GM21529 (cell line): ENCODE data around the gene IGSF1.

Source experiments
- ATAC-seq: cut with Tn5 transposase; IDR thresholded peaks from one replicate; pipeline ENCODE4 v1.9.1; 2021; ENCODE audit not compliant: unreplicated experiment

The IGSF1 gene, protein sequence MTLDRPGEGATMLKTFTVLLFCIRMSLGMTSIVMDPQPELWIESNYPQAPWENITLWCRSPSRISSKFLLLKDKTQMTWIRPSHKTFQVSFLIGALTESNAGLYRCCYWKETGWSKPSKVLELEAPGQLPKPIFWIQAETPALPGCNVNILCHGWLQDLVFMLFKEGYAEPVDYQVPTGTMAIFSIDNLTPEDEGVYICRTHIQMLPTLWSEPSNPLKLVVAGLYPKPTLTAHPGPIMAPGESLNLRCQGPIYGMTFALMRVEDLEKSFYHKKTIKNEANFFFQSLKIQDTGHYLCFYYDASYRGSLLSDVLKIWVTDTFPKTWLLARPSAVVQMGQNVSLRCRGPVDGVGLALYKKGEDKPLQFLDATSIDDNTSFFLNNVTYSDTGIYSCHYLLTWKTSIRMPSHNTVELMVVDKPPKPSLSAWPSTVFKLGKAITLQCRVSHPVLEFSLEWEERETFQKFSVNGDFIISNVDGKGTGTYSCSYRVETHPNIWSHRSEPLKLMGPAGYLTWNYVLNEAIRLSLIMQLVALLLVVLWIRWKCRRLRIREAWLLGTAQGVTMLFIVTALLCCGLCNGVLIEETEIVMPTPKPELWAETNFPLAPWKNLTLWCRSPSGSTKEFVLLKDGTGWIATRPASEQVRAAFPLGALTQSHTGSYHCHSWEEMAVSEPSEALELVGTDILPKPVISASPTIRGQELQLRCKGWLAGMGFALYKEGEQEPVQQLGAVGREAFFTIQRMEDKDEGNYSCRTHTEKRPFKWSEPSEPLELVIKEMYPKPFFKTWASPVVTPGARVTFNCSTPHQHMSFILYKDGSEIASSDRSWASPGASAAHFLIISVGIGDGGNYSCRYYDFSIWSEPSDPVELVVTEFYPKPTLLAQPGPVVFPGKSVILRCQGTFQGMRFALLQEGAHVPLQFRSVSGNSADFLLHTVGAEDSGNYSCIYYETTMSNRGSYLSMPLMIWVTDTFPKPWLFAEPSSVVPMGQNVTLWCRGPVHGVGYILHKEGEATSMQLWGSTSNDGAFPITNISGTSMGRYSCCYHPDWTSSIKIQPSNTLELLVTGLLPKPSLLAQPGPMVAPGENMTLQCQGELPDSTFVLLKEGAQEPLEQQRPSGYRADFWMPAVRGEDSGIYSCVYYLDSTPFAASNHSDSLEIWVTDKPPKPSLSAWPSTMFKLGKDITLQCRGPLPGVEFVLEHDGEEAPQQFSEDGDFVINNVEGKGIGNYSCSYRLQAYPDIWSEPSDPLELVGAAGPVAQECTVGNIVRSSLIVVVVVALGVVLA (N-terminal part only)

DNA sequence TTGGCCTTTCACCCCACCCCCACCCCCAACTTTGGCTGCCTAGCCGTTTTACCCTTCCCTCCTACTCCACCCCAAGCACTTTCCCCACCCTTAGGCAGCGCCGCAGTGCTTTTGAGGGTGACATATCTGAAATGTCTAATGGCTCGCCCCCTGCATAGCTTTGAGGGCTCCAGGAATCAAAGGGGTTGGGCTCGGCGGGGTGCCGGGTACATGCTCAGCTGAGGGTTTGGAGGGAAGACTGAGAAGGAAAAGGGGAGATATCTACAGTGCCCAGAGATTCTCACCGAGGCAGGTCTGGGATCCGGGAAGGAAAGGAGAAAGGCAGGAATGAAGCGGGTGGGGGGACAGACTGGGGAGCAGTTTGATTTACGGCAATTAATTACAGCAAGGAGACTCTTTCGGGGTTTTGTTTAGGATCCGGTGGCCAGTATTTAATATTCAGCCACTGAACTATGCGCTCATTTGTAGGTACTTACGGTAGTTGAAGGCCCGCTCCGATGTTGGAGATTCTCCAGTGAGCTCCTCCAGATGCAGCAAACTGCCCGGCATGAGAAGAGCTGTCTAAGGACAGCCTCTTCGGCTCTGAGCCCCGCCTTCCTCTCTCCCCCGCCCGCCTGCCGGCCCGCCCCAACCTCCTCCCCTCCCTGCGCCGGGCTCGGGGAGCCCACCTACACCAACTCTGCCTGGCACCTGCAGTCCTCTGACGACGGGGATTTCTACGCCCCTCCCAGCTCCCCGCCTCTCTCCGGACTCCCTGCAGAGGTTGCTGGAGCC, at the start of gene IGSF1:
TSS of gene IGSF1 (minus strand) at position 569 of the 774 bp plus-strand sequence. CDS start 2,632 bp downstream, outside the sequence.
- ATAC-seq: no peak

DNA sequence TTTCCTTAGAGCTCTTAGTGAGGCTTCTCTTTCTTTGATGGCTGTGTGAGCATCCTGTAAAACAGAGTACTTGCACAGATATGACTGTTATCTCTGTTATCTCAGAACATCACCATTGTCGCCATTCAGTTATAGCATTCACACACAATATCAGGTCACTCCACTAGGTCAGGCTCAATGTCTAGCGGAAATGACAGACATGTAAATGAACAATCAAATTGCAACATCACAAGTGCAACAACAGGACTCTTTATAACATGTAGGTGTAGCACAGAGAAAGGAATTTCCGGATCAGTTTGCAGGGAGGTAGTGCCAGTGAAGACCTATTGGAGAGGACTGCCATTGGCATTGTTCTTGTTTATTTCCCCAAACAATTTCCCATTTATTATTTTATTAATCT, 43.2 kb upstream of the IGSF1 start:
- ATAC-seq: no peak

DNA sequence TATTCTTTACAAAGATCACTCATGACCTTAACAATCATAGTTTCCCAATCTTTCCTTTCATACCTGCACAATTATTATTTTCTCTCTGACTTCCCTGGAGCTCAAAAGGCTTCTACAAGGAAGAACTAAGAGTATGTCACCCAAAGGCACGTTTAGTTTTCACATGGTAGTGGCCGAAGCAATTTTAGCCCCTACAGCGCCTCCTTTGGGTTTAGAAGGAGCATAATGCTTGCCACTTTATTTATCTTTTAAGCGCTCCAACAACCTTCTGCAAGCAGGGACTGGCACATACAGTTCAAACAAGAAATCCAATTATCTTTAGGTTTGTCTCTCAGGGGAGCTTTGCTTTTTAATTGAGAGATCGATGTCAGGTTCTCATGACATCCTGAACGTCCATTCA, 42.0 kb upstream of the IGSF1 start:
- no peak for ATAC-seq

DNA sequence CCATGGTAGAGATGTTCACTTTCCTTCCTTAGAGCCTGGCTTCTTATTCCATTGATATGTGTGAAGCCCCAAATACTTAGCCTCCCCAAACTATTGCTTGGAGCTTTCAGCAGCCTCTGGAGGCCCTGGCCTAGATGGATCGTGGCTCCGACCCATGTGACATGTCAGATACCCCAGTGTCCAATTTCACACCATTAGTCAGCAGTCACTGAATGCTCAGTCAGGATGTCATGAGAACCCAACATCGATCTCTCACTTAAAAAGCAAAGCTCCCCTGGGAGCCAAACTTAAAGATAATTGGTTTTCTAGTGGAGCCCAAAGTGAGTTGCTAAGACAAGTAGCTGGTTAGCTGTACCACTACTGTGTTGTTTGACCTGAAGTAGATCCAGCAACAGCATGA, 41.6 kb upstream of the IGSF1 start:
- no peak for ATAC-seq

DNA sequence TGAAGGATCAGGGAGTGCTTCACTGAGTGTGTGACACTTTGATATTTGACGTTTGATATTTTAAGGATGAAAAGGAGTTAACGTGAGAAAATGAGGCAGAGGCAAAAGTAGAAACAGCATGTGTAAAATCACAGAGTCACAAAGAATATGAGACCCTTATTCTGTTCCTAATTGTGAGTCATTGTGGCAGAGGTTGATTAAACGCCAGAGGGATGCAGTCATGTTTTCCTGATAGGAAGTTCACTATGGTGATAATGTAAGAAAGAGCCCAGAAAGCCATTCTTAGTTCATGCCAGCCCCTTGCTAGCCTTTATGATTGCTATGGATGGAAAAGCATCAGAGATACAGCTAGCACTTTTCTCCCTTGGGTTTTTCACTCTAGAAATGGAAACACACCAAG, 33.5 kb upstream of the IGSF1 start:
- ATAC-seq: no peak

DNA sequence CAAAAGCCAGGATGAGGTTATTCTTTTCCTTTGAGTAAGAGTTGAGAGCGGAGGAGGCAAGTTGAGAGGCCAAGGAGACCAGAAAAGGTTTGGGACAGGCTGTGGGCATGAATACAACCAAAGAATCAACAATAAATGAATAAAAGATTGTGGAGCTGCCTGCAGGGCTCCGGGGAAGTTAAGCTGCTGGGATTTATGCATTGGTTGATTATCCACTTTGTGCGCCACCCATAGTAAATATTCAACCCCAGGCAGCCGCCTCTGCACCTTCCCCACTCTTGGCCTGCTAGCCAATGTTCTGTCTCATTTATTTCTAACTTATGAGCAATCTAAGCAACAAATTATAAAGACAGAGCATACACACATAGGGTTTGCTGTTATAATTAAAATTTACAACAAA, 28.2 kb upstream of the IGSF1 start:
- ATAC-seq: no peak

DNA sequence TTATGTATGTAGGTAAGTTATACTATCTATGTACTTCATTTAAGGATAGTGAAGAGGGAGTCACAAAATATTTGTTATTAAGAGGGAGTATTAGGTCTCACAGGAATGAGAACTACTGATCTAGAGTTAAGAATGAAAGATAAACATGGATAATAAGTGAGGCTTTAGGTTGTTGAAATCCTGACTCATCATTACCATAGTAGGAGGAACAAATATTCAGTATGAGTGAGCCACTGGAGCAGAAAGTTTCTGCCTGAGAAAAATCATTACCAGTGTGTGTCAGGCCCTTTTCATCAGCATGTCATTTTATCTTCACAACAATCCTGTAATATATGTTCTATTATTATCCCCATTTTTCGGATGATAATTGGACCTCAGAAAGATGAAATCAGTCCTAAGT, 27.2 kb upstream of the IGSF1 start:
- no peak for ATAC-seq

DNA sequence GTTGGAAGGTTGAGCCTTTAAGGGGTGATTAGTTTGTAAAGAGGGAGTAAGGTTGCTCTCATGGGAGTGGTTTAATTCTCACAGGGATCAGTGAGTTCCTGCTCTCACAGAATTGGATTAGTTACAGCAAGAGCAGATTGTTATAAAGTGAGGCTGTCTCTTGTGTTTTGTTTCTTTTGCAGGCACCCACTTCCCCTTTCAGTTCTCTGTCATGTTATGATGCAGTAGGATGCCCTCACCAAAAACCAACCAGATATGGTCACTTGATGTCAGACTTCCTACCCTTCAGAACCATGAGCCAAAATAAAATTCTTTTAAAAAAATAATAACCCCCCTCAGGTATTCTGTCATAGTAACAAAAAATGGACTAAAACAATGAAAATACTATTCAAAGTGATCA, 19.9 kb upstream of the IGSF1 start:
- ATAC-seq: no peak

DNA sequence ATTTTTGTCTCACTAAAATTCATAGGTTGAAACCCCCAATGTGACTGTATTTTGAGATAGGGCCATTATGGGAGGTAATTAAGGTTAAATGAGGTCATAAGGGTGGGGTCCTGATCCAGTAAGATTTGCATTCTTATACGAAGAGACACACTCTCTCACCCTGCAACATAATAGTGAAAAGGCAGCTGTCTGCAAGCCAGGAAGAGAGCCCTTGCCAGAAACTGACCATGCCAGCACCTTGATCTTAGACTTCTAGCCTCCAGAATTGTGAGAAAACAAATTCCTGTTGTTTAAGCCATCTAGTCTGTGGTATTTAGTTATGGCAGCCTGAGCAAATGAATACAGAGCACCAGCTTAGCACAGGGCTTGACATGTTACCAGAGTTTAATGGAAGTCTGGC, 17.5 kb upstream of the IGSF1 start:
- no peak for ATAC-seq

DNA sequence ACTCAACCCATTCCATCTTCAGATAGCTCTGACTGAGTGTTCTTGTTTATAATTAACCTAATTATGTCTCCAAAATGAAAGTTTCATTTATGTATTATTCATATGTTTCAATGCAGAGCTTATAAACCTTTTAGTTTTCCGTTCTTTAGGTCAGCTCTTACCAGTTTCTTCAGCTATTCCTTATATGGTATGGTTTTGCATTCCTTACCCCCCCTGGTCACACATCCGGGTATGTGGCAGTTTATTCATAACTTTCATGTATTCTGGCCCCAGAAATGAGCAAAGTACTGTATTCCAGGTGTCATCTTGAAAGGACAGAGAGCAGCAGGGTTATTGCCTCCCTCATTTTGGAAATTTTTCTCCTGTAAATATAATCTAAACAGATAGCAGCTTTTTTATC, 16.8 kb upstream of the IGSF1 start:
- no peak for ATAC-seq

DNA sequence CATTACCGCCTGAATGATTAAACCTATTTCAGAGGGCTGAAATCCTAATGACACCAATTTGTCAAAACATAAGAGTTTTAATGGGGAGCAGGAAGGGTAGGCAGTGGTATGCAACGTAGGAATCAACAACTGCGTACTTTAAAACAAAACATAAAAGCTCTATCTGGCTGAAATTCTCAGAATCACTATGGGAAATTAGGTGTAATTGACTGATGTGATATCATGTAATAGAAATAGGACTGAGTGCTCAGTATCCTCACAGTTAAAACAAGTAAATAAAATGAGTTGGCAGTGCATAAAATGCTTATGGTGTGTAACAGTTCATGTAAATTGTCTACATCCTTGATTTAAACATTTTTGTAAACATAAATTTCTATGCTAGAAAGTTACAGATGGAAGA, 13.6 kb upstream of the IGSF1 start:
- ATAC-seq: no peak

DNA sequence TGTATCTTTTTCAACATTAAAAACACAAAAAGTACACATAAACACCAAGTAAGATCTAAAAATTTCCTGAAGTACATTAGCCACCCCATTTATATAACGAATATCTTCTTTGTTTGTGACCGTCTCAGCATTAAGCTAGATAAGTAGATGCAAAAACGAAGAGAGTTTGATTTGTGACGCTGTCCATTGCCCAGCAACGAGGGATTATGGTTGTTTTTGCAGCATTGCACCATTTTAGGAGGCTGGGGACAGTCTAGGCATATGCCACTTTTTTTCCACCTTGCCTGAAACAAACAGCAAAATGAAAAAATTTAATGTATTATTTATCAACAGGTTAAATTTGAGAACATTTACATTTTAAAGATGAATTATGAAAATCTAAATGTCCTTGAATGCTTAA, 12.0 kb upstream of the IGSF1 start:
- no peak for ATAC-seq

DNA sequence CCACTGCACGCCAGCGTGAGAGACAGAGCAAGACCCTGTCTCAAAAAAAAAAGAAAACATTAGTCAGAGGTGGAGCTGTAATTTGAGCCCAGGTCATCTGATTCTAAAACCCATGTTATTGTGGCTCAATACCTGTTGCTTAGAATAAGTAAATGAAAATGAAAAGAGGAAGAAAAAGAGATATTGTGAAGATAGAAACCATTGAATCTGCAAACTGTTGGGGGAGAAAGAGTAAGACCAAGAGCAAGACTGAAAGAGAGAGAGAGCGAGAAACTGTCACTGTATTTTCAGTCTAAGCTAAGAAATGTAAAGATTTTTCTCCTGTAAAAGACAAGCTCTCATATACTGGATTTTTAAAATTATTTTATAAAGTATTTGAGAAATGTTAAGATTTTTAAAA, 9.7 kb upstream of the IGSF1 start:
- ATAC-seq: no peak

DNA sequence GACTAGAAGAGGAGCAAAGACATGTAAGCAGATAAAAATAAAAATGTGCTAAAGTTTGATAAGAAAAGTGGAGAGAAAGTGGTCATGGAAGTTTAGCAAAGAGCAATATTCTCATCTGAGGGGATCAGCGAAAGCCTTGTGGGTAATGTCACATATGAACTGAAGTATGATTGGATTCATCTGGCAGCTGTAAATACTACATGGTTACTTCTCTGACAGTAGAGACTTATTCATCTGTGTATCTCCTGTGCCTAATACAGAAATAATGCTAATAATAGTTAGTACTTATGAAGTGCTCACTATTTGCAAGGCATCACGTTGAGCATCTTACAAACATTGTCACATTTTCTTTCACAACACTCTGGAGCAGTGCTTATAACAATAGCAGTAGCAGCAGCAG, 8.9 kb upstream of the IGSF1 start:
- no peak for ATAC-seq

DNA sequence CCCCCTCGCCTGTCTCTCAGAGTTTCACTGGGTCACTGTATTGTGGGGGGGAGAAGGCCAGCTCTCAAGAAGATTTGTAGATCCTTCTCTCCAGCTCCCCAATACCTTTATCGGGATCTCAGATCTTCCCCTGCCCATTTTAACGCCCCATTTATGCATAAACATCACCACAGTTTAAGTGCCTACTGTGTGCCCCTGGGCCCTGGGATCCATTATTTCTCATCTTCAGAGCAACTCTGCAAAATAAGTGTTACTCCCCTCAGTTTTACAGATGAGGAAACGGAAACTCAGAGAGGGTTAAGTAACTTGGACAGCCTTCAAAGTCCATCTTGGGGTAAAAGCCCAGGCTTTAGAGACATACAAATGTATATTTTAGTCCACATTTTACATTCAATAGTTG, 421 bp upstream of the IGSF1 start:
- ATAC-seq: no peak

DNA sequence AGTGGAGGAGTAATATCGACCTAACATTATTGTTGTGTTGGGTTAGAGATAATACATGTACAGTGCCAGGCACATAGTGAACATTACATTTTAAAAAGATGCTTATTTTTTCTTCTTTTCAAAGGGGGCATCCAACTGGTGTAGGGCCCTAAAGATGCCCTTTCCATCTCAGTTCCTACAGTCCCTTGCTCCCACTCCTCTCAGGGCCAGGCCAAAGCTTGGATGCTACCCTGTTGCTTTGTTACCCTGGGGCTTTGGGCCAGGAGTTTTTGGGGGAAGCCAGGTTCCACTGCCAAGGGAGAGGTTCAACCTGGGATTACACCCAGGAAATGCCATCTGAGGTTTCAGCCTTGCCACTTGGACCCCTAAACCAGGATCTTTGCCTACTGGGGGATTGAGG, 918 bp downstream of the IGSF1 start:
- no peak for ATAC-seq

DNA sequence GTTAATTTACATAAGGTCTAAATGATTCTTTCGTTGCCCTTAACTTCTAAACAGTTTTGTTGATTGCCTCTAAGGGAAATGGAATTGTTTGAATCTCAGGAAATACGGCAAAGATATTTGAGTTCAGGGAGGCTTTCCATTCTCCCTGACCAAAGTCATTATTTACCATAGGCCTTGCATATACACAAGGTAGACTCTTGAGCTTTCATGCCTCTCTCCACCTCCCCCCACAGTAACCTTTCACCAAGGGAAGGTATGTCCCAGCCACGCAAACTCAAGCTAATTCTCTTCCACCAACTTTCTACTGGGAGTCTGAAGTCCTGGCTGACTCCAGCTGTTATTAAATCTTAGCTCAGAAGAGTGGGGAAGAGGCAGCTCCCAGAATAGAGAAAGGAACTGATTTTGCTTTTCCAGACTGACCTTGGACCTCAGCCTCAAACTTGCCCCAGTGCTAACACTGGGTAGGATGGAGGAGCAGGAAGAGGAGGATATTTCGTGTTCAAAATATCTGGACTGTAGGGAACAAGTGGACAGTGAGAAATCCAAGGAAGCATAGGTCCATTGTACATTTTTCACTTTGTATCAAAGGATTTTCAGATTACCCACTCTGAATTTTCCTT, 1.4 kb downstream of the IGSF1 start:
- ATAC-seq: no peak

DNA sequence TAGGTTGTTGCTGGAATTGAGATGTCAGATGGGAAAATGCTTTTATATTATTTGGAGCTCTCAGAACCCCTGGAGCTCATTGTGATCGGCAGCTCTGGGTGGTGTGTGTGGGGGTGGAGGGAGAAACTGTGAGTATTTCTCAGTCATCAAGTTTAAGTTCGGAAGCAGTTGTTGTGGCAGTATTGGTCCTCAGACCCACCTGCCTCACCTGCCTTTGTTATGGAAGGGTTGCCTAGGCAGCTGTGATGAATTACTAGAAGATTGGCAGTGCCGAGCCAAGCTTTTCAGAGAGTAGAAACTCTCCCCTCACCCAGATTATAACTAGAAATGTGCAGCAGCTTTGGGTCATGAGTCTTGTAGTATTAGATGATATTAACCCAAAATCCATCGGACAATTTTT, 9.5 kb downstream of the IGSF1 start:
- ATAC-seq: no peak

DNA sequence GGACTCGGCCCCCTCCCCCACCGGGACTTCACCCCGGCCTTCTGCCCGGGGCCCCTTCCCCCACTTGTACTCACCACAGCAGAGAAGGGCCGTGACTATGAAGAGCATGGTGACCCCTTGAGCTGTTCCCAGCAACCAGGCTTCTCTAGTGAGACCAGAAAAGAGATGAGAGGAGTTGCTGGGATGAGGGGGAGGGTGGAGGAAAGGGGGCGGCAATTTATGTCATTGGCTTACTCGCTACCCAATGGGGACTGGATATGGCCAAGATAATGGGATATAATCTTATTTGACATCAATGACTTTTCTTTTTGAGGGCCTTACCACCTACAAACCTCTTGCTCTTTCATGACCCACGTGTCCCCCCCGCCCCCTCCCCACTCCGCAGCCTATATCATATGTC, 9.9 kb downstream of the IGSF1 start:
- no peak for ATAC-seq

DNA sequence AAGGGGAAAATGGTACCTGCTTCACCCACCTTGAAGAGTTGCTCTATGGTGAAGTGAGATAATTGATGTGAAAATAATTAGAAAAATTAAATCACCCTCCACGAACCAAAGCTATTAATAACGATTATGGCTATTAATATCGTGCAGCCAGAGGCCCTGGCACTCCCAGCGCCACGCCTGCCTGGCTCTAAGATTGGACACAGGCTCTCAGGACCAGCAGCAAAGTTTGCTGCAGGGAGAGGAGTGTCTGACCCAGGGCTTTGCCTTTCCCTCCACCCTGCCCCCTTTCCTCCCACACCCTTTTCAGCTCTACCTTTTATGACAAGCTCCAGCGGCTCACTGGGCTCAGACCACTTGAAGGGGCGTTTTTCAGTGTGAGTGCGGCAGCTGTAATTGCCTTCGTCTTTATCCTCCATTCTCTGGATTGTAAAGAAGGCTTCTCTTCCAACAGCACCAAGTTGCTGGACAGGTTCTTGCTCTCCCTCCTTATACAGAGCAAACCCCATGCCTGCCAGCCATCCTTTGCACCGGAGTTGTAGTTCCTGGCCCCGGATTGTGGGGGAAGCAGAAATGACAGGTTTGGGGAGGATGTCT, 11.5 kb downstream of the IGSF1 start:
- ATAC-seq: no peak
